ENCODE data around the gene ITGA11. TPM values are rescaled to one million over a fixed set of nuclear protein-coding genes. Genes with fewer than 3 reads are reported as not detected.

The ITGA11 gene
- total and polyA plus RNA-seq, 8 donors = 0.08 to 12.1 (median 2.0) TPM

- H3K27me3 ChIP-seq = peaks cover 0 to 6% (median 0%) of the 10 kb centered on the region in 3 donors
- intact Hi-C loops (cut with DNase I; ENCODE audit: low total_unique reads) = no loop called here
- no peaks in the 10 kb centered on the region for H3K9me3 ChIP-seq
- H3K4me1 ChIP-seq = no peaks in the 10 kb centered on the region
- WGBS, 5 donors = 89 to 94% (median 91%) methylated on average over 4 of the region's 4 CpGs
- H3K27ac ChIP-seq = no peak overlapping the region
- no peak overlapping the region for H3K4me3 ChIP-seq
- DNase-seq = peak in 1 of 2 donors; percentile 14
- no peaks in the 10 kb centered on the region for H3K36me3 ChIP-seq
- no peak for TF ChIP-seq POLR2A (IDR thresholded peaks at IDR 0.05)
These were observed 23.0 kb downstream of the ITGA11 start for GRCh38 chr15:68408971-68409370.

DNA sequence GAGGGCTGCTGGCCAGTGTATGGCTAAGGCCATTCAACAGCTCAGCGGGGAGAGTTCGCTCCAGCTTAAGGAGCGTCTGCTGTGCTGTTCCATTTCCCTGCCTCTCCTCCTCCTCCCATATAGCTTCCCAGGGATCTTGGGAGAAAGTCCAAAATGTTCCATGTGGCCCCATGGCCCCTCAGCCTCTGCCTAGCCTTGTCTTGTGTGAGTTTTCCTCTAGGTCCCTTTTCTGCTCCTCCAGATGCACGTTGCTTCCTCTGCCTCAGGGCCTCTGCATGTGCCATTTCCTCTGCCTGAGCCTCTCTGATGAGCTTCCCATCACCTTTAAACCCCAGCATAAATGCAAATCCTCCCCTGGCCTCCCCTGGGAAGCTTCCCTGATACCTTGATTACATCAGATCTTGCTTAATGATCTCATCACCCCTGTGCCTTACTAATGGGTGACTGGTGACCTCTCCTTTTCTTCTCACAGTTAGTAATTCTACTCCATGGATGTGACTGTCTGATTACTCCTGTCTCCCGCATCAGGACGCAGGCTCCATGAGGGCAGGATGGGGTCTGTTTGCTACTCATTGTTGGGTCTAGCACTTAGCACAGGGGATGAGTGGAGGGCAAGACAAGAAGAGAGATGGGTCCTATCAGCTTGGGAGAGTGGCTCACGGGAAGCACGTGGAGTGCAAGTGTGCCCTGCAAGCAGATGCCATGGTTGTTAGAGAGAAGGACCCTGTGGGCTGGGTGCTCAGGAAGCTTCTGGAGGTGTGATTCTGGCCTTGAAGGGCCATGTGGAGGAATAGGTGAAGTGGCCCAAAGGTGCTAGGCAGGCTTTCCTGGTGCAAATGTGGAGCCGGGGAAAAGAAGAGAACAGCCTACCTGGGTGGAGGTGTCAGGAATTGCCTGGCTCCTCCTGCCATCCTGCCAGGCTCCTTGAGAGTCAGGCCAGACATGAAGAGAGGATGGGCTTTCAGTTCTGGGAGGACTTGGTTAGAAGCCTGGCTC is 23.8 kb downstream of the ITGA11 start:
- TF ChIP-seq POLR2AphosphoS5 (IDR thresholded peaks at IDR 0.05) (no peak), CTCF (IDR thresholded peaks at IDR 0.05) (no peak)
- H3K27me3 ChIP-seq = peaks cover 0 to 6% (median 0%) of the 10 kb centered on the region in 3 donors
- no peaks in the 10 kb centered on the region for H3K36me3 ChIP-seq
- H3K4me1 ChIP-seq = no peaks in the 10 kb centered on the region
- intact Hi-C loops (cut with DNase I; ENCODE audit: low total_unique reads) = no loop called here
- 87 to 92% (median 89%) methylated on average over 9 of the region's 9 CpGs for WGBS, 5 donors
- H3K9me3 ChIP-seq = peaks cover 0 to 6% (median 0%) of the 10 kb centered on the region in 4 donors
- no peak overlapping the region for H3K4me3 ChIP-seq
- peak in 1 of 2 donors; percentile 11 for DNase-seq
- peak overlapping the region in 2 of 5 donors; percentile 32 to 38 for H3K27ac ChIP-seq

DNA sequence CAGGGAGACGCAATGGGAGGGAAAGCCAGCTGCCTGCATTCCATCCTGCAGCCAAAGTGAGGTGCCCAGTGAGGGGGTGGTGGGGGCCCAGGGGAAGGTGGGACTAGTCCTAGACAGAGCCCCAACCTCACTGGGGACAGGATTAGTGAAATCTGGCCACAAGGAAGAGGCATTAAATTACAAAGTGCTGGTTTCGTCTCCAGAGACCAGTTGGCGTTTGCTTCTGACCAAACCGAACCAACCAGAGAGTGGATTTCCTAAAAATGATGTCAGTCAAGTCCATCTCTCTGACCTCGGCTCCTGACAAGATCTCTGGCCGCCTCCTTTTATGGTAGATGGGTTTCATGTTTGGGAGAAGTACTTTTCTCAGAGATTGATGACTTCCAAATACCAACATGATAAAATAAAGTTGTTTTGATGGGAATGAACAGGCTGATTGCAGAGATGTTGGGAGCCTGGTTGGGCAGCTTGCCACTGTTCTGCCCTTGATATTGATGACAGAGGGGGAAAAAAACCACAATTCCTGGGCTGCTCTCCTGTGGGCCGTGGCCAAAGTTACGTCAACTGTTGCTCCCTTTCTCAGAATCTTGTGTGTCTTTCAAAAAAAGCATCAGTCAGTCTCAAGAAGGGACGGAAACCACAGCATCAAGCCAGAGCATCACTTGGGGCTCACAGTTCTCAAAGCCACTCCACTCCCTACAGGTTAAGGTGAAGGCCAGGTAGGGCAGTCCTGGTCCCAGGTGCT is 24.6 kb downstream of the ITGA11 start:
- WGBS, 5 donors = 70 to 76% (median 75%) methylated on average over 9 of the region's 9 CpGs
- DNase-seq = peak in 1 of 2 donors; percentile 24
- Histone ChIP-seq H3K27ac (peak overlapping the region in 2 of 5 donors; percentile 32 to 38), H3K36me3 (no peaks in the 10 kb centered on the region), H3K9me3 (peaks cover 0 to 14% (median 0%) of the 10 kb centered on the region in 4 donors), H3K4me1 (no peaks in the 10 kb centered on the region), H3K4me3 (no peak overlapping the region), H3K27me3 (peaks cover 0 to 6% (median 0%) of the 10 kb centered on the region in 3 donors)
- no peak for TF ChIP-seq POLR2AphosphoS5 (IDR thresholded peaks at IDR 0.05)
- intact Hi-C loops (cut with DNase I; ENCODE audit: low total_unique reads) = no loop called here

GRCh38 chr15:68405378-68406250 is 26.3 kb downstream of the ITGA11 start:
- Histone ChIP-seq H3K4me3 (no peak overlapping the region), H3K4me1 (no peaks in the 10 kb centered on the region), H3K9me3 (peaks cover 0 to 14% (median 0%) of the 10 kb centered on the region in 4 donors), H3K36me3 (no peaks in the 10 kb centered on the region), H3K27ac (no peak overlapping the region), H3K27me3 (peaks cover 0 to 6% (median 0%) of the 10 kb centered on the region in 3 donors)
- intact Hi-C loops (cut with DNase I; ENCODE audit: low total_unique reads) = no loop called here
- TF ChIP-seq CTCF (IDR thresholded peaks at IDR 0.05) = no peak
- TF ChIP-seq EP300 (IDR thresholded peaks at IDR 0.05) = no peak
- TF ChIP-seq POLR2A (IDR thresholded peaks at IDR 0.05) = no peak
- WGBS, 5 donors = 56 to 73% (median 63%) methylated on average over 13 of the region's 13 CpGs
- DNase-seq = no peak

Data from stomach (tissue), 9 donors.